Stimulated activated CD4-positive, alpha-beta T cell treated with anti-CD3 and anti-CD28 coated beads, Interleukin-1b, Interleukin-23, amount 100 ng/mL, for 24 hours (primary cell): ENCODE data around the gene RNH1.

ENCODE experiments used
- DNase-seq, 4 experiments: peaks; one replicate each; pipeline ENCODE4 v3.0.0-alpha.2; 2020; ENCODE audit warnings: low read depth in 4 of 4, low spot score in 1 of 4

RNH1 gene

DNA sequence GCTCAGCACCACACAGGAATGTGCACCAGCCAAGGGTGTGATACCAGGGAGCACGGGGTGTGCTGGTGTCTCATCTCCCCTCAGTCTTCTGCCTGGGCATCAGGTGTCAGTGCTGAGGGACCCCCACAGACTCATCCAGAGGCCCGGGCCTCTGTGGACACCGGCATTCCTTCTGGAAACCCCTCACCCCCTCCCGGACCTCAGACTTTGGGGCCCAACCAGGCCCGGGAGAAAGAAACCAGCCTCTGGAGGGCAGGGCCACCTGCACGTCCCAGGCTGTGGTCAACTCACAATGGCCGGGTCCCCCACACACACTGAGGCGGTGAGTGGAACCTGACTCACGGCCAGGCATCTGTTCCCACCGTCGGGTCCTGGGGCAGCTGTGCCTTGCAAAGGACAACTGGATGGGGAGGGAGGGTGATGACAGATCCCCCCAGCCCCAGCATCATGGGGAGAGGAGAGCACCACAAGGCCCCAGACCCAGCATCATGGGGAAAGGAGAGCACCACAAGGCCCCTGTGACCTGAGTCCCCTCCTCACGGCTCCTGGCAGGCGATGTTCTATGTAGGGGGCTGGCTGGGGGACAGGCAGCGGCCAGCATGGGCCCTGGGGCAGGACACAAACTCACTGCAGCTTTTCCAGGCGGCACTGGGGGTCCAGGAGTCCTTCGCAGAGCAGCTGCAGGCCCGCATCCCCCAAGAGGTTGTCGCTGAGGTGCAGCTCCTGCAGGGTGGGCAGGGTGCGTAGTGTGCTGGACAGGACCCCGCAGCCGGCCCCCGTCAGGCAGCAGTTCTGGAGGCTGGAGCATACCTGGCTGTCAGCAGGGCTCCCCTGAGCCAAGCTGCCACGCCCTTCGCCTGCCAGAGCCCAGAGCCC is 7.6 kb downstream of the RNH1 start:
- no peak for DNase-seq

DNA sequence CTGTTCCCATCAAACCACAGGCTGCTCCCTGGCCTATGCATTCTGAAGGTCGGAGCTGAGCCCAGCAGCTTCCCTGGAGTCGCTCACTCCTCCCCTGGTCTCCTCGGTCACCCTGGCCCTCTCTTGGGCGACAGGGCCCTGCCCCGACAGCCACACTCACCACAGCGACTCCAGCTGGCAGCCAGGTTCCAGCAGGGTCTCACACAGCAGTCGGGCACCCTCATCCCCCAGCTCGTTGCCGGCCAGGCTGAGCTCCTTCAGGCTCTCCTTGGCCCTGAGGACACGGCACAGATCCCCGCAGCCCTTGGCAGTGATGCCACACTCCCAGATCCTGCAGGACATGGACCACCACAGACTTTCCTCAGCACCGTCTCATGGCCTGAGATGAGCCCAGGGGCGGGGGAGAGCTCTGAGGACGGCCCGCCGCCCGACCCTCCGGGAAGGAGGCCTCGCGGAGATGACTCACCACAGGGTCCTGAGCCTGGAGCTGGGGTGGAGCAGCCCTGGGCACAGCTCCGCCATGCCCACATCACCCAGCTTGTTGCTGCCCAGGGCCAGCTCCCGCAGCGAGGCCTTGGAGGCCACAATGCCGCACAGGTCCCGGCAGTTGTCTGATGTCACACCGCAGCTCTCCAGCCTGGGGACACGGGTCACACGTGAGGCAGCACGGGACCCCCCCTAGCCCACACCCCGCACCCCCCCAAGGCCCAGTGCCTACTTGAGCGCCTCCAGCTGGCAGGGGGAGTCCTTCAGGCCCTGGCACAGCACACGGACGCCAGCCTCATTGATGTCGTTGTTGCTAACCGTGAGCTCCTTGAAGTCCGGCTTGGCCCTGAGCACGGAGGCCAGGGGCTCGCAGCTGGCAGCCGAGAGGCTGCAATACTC is 8.5 kb downstream of the RNH1 start:
- no peak for DNase-seq

DNA sequence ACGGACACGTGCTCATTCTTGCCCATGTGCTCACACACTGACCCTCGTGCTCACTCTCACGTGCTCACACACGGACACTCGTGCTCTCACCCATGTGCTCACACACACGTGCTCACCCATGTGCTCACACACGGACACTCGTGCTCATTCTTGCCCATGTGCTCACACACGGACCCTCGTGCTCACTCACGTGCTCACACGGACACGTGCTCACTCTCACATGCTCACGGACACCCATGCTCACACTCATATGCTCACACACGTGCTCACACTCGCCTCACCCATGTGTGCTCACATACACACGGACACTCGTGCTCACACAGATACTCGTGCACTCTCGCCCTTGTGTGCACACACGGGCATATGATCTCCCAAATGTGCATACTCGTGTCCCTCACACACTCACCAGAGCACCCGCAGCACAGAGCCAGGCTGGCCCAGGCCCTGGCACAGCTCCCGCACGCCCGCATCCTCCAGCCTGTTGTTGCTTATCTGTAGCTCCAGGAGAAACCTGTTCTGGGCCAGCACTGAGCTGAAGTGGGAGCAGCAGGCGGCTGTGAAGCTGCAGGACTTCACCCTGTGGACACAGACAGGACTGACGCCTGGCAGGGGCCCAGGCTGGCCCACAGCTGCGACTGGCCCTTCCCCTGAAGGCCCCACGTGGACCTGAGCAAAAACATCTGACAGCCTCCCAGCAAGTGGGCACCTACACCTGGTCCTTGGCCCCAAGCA is 9.3 kb downstream of the RNH1 start:
- DNase-seq, result no peak

DNA sequence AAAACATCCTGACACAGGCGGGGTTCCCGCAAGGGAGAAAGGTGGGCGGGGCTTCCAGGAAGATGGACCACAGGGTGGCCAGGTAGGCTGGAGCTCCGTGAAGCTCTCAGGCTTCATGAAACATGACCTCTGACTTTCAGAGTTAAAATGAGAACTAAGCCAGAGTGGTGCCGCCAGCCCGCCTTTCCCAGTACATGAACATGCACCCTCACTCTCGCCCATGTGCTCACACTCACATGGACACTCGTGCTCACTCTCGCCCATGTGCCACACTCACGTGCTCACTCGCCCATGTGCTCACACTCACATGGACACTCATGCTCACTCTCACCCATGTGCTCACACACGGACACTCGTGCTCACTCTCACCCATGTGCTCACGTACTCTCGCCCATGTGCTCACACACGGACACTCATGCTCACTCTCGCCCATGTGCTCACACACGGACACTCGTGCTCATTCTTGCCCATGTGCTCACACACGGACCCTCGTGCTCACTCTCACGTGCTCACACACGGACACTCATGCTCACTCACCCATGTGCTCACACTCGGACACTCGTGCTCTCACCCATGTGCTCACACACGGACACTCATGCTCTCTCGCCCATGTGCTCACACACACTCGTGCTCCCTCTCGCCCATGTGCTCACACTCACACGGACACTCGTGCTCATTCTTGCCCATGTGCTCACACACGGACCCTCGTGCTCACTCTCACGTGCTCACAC is 10.0 kb downstream of the RNH1 start:
- no peak for DNase-seq

DNA sequence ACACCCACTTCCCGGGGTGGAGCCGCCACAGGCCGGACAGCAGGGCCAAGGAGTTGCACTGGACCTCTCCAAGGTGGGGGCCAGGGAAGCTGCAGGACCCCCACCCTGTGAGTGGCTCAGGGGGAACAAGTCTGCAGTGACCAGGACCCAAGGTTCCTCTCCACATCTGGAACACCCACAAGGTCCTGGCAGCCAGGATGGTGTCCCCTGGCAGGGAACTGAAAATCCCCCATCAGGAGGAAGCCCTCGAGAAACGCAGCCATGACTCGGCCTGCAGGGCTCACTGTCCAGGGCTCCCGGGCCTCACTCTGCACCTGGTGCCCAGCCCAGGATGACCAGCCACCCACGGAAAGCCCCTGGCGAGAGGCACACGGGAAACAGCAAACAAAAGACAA is 11.5 kb downstream of the RNH1 start:
- DNase-seq, result no peak

DNA sequence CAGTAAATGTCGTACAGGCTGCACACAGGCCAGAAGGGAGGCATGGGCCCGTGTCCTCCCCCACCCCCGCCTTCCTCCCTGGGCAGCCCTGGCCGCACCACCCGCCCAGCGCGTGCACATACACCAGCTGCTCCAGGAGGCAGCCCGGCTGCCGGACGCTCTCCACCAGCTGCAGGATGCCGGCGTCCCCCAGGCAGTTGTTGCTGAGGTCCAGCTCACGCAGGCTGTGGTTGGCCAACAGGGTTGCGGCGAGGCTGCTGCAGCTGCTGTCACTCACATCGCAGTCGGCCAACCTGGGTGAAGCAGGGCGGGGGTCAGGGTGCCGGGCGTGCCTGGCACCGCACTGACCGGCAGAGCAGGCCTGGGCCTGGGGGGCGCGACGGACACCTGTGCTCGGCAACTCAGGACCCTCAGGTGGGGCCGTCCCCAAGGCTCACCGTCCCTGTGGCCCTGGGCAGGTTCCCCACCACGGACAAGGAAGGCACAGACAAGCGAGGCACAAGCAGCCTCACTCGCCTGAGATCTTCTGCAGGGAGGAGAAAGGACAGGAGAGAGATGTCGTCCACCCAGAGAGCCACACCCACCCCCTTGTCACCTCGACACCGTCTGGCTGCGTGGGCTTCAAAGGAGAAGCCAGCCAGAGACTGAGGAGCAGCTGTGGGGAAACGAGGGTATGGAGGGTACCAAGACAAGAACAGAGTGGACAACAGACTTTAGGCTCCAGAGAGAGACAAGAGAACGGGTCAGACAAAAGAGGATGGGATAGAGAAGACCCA is 12.1 kb downstream of the RNH1 start:
- DNase-seq, result no peak

DNA sequence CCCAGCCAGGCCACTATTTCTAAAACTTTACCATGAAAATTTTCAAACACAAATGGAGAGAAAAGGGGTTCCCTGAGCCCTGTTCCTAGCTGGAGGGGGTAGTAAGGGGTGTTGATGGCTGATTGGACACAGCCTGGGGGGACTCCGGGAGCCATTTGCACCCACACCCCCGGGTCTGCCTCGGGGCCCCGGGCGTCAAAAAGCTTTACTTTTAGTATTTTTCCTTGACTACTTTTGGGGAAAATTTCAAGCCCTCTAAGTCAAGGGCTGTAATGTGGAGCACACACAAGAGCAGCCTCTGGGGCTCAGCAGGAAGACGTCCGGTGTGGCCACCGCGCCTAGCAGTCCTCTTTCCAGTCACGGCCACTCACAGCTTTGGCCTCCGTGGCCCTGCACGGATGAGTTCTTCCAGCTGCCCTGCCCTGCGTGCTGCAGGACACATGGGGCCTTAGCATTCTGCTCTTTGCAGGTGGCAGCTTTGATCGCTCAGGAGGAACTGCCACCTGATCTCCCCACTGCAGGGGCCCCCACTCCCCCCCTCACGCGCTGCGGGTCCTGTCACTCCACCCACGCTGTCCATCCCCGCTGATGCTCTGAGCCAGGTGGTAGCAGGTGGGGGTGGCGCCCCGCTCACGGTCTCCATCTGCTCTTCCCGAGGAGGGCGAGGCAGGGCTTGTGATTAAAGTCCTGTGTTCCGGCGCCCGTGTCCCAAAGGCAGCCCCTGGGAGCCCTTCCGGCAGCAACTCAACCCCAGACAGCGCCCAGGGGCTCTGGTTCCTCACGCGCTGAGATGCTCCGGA is 14.4 kb downstream of the RNH1 start:
- no peak for DNase-seq

DNA sequence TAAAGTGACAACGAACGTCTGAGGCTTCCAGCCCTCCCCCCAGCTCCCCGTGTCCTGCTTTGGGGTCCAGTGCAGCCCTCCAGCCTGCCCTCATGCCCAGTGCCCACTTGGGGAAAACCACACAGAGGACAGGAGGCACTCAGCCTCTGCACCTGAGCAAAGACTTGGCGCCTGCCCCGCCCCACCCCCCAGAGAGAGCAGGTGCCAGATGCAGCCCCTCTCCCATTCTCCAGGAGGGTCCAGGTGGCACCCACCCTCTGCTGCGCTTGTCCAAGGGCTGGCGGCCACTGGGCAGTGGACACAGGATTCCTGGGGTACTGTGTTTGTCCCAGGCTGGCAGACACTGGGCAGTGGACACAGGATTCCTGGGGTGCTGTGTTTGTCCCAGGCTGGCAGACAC is 15.7 kb downstream of the RNH1 start:
- no peak for DNase-seq

DNA sequence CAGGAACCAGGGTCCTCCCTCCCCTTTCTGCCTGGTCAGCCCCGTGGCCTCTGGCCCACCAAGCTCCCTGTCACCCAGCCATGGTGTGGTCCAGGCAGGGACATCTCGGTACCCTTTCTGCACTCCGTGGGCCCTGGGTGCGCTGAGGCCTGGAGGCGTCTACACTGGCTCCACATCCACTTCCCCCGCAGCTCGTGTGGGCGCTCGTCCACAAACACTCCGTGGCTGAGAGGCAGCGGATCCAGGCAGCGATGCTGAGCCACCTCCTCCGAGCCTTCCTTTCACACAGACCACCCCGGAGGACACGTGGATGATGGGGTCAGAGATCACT is 16.1 kb downstream of the RNH1 start:
- no peak for DNase-seq

DNA sequence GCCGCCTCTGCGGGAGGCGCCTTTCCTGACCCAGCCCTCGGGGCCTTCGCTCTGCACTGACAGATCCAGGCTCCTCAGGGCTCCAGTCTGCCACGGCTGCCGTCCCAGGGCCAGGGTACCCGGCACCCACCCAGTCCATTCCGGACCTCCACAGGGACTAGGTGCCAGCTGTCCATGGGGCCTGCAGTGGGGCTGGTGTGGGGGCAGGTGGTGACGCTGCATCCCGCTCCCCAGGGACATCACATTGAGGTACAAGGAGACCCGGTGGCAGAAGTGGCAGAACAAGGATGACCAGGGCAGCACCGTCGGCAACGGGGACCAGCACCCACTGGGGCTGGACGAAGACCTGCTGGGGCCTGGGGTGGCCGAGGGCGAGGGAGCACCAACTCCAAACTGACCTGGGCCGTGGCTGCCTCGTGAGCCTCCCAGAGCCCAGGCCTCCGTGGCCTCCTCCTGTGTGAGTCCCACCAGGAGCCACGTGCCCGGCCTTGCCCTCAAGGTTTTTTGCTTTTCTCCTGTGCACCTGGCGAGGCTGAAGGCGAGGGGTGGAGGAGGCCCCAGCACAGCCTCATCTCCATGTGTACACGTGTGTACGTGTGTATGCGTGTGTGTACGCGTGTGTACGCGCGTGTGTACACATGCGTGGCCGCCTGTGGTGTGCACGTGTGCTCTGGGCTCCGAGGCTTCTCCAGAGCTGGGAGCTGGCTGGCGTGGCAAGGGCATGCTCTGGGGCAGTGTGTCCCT is 16.7 kb downstream of the RNH1 start:
- no peak for DNase-seq

DNA sequence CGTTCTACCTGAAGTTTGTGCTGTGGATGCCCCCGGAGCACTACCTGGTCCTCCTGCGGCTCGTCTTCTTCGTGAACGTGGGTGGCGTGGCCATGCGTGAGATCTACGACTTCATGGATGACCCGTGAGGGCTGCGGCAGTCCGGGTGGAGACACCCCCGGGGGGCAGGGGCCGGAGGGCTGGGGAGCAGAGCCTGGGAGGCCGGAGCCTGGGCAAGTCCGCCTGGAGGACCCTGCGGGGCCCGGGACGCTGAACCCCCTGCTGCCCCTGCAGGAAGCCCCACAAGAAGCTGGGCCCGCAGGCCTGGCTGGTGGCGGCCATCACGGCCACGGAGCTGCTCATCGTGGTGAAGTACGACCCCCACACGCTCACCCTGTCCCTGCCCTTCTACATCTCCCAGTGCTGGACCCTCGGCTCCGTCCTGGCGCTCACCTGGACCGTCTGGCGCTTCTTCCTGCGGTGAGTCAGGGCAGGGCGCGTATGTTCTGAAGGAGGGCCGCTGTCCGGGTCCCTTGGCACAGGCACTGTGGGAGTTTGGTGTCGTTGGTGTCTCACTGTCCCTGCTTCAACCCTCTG is 17.3 kb downstream of the RNH1 start:
- no peak for DNase-seq

DNA sequence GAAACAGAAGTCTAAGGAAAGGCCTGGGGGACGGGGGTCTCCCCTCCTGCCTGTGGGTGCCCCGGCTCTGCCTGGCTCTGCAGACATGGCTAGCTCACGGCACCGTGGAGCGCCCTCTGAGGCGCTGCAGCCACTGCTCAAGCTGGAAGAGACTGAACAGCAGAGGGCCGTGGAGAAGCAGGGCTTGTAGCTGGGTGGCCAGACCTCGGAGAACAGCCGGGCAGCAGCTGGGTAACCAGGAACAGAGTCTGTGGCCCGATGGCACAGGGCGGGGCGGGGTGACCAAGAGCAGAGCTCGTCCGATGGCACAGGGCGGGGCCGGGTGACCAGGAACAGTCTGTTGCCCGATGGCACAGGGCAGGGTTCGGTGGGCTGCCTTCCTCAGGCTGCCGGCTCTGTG is 18.1 kb downstream of the RNH1 start:
- DNase-seq, result no peak

DNA sequence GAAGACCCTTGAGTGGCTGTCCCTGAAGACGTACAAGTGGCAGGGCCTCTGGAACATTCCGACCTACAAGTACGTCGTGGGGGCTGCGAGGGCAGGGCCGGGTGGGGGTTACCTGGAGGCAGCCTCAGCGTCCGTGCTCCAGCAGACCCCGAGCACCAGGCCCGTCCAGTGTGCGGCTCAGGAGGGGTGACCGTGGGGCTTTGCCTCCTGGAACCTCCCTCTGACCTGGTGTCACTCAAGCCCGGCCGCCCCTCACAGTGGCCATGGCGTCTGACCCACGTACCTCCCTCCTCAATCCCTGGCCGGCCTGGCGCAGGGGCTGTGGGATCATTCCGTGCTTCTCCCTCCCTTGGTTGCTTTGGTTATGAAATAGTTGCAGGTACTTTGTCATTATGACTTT is 18.5 kb downstream of the RNH1 start:
- DNase-seq, result no peak

DNA sequence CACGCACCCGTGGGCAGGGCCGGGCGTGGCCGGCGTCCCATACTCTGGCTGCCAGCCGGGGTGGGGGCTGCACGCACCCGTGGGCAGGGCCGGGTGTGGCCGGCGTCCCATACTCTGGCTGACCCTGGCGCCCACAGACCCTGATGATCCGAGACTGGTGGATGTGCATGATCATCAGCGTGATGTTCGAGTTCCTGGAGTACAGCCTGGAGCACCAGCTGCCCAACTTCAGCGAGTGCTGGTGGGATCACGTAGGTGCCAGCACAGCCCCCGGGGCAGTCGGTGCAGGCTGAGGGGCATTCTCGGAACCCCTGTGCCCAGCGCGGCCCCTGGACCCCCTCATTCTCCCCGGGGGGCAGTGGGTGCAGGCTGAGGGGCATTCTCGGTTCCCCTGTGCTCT is 19.0 kb downstream of the RNH1 start:
- no peak for DNase-seq

DNA sequence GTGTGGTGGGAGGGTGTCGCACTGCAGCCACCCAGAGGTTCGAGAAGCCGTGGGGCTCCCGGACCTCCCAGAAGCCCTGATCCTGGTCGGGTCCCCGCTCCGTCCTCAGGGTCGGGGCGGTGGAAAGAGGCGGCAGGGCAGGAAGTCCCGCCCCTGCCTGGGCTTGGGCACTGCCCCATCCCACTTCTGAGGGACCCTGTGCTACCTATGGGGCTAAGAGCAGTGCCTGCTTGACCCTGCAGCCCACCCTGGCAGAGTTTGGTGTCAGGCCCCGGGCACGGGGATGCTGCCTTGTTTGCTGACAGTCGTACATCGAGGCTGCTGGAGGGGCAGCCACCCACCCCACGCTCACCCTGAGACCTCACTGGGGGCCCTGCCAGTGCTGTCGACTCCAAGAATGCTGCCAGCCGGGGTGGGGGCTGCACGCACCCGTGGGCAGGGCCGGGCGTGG is 19.4 kb downstream of the RNH1 start:
- DNase-seq, result no peak

DNA sequence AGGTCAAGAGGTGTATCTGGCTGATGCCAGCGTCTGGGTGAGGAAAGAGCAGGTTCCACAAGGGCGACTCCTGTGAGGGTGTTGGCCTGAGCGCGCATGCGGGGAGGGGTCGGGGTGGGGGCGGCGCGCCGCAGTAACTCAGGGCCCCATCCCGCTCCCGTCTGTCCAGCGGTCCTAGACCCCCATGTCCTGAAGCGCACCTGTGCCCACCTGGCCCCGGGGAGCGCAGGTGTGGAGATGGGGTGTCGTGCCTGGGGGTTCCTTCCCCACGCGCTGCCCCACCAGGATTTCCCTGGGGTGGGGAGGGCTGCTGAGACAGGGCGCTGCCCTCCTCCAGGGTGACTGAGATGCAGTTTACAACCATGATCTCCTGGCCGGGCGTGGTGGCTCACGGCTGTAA is 20.9 kb downstream of the RNH1 start:
- no peak for DNase-seq

DNA sequence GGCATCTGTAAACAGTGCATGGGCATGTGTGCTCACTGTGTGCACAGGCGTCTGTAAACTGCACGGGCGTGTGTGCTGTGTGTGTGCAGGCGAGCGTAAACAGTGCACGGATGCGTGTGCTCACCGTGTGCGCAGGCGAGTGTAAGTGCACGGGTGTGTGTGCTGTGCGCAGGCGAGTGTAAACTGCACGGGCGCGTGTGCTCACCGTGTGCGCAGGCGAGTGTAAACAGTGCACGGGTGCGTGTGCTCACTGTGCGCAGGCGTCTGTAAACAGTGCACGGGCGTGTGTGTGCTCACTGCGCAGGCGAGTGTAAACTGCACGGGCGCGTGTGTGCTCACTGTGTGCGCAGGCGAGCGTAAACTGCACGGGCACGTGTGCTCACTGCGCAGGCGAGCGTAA is 22.4 kb downstream of the RNH1 start:
- DNase-seq, result no peak

DNA sequence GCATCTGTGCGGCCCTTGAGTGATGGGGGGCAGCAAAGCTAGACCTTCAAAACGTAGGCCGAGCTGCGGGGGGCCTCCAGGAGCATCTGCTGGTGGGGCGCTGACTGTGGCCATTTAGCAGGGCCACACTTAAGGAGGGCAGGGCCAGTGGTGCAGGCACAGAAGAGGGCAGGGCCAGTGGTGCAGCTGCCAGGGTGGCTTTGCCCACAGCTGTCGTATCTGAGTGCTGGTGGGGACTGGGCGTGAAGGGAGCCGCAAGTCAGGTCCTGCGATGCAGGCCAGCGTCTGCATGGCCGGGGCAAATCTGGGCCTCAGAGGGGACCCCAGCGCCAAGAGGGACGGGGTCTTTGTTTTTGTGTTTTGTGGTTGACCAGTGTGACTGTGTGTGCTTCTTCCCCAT is 27.7 kb downstream of the RNH1 start:
- DNase-seq, result no peak
